Astrocyte of the cerebellum (primary cell): ENCODE measurements around the gene NHERF2.

Experiments used
- DNase-seq: peaks from one replicate; pipeline ENCODE4 v3.0.0-alpha.2; 2011; ENCODE audit warnings: low read depth
- H3K4me3 ChIP-seq: 2 replicates; pipeline ENCODE4 v1.5.1; 2011; ENCODE audit warnings: mild to moderate bottlenecking, low read depth, low read length, moderate library complexity
- CTCF ChIP-seq: IDR thresholded peaks from 2 replicates; pipeline ENCODE4 v1.5.1; 2012; ENCODE audit warnings: low read length, low read depth, moderate library complexity, mild to moderate bottlenecking; ENCODE audit errors: missing control alignments
- in situ Hi-C: cut with HindIII; loops from 2 replicates; pipeline ENCODE4 v1.10.0; 2017; ENCODE audit warnings: low sequenced_read_pairs

NHERF2 gene

GRCh38 chr16:2081201-2082084 is 54.7 kb downstream of the NHERF2 start:
- DNase-seq, result no peak
- TF ChIP-seq CTCF, result no peak
- no peak overlapping the region for H3K4me3 ChIP-seq
- in situ Hi-C loops, result no loop called here

- H3K4me3 ChIP-seq, result no peak overlapping the region
- in situ Hi-C loops, result no loop called here
- TF ChIP-seq CTCF, result no peak
- DNase-seq, result no peak
Measured at GRCh38 chr16:2082171-2082982, 55.7 kb downstream of the NHERF2 start.

GRCh38 chr16:2082983-2083364 is 56.3 kb downstream of the NHERF2 start:
- TF ChIP-seq CTCF, result no peak
- DNase-seq, result no peak
- in situ Hi-C loops, result no loop called here

GRCh38 chr16:2083409-2083808 is 56.7 kb downstream of the NHERF2 start:
- no peak for TF ChIP-seq CTCF
- in situ Hi-C loops, result no loop called here
- no peak overlapping the region for H3K4me3 ChIP-seq
- DNase-seq, result no peak

More at GRCh38 chr16:2082983-2083364, 56.3 kb downstream of the NHERF2 start:
- no peak overlapping the region for H3K4me3 ChIP-seq

- no peak overlapping the region for H3K4me3 ChIP-seq
- TF ChIP-seq CTCF, result no peak
- DNase-seq, result no peak
- in situ Hi-C loops, result no loop called here
Measured at GRCh38 chr16:2083876-2084780, 57.4 kb downstream of the NHERF2 start.
